Renal cortex interstitium (tissue), 11 donors: ENCODE data around the gene GLCE. TPM values are rescaled to one million over a fixed set of nuclear protein-coding genes. Genes with fewer than 3 reads are reported as not detected.
"Not testable (repeated sequence)": the region's sequence is repeated elsewhere in the genome, so short reads cannot be mapped to it uniquely, and the experiment has no call there.

ENCODE experiments used
- DNase-seq, 11 donors: peaks; one replicate each; pipeline ENCODE4 v3.0.0-alpha.2; 2013; ENCODE audit warnings: low read depth in 9 of 11, low spot score in 4 of 11; ENCODE audit errors: extremely low read depth in 1 of 11
- polyA plus RNA-seq, 3 donors: library from polyadenylated mRNA; unstranded; fragments of 120-200 nt; gene quantifications; one replicate each; pipeline ENCODE4 v1.2.1, GENCODE V29; 2013; ENCODE audit not compliant: insufficient read length in 3 of 3

GLCE gene
- polyA plus RNA-seq, 3 donors, result 42.0 to 53.9 (median 43.7) TPM

DNA sequence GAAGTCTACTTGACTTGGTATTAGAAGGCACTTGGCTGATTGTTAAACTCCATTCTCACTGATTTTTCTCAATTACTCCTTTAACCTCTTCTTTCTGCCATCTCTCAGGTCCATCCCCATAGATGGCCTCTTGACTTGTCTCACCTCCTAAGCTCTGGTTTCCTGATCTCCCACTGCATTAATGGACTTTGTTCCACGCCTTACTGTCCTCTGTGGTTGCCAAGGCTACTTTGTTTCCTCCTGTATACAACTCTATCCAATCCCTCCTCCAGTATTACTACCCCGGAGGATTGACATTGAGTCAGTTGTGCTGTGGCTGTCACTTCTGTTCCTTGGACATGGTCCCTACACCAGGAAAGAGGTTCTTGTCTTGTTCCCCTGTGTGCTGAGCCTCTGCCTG is 10.6 kb upstream of the GLCE start:
- no peak for DNase-seq

DNA sequence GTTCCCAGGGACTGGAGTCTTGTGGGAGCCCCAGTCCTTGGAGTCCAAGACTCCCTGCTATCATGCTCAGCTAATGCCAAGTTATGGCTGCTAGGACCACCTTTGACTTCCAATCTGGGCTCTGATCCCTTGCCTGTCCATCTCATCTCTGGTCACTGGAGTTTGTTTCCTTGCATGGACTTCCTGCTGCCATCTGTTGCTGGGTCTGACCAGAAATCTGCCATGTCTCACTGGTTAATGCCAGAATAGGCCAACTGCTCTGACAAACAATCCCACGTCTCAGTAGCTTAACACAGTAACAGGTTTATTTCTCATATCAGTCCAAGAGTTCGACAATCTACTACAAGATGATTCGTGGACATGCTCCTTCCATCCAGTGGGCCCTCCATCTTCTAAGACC is 10.1 kb upstream of the GLCE start:
- no peak for DNase-seq

DNA sequence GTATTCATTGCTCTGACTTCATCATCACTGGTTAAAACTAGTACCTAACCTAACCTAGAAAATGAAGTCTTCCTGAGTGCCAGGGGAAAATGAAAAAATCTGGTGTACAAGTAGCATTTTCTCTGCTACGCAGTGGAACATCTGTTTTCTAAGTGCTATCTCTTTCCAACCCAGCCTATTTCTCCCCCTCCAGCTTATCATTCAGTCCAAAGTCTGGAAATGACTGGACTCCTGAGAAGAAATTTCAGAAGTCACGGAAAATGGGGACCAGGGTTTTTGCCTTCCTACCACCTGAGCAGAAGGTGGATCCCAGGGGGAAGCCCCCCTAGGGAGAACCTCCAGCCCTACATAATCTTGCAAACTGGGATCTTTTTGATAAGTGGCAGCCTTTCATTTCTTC is 9.6 kb upstream of the GLCE start:
- no peak for DNase-seq

DNA sequence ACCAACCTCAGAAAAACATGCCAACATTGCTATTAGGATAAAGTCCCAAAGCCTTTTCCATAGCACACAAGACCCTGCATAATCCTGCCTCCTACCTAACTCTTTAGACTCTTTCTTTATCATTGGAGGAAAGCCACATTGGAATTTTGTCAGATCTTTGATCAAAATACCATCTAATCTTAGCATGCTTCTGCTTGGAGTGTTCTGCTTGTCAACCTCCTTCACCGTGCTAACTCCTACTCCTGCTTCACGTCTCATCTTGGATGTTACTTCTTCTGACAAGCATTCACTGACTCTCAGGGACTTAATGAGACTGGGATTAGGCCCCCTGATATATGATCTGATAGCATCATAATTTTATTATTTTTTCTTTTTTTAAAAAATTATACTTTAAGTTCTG is 7.4 kb upstream of the GLCE start:
- DNase-seq, result no peak

DNA sequence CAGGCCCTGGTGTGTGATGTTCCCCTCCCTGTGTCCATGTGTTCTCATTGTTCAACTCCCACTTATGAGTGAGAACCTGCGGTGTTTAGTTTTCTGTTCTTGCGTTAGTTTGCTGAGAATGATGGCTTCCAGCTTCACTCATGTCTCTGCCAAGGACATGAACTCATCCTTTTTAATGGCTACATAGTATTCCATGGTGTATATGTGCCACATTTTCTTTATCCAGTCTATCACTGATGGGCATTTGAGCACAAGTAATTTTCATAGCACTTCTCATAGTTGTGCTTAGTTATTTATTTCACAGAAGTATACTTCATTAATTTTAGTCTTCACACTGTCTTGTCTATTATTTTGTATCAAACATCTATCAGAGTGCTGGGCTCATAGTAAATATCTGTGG is 6.8 kb upstream of the GLCE start:
- not testable (repeated sequence) for DNase-seq

DNA sequence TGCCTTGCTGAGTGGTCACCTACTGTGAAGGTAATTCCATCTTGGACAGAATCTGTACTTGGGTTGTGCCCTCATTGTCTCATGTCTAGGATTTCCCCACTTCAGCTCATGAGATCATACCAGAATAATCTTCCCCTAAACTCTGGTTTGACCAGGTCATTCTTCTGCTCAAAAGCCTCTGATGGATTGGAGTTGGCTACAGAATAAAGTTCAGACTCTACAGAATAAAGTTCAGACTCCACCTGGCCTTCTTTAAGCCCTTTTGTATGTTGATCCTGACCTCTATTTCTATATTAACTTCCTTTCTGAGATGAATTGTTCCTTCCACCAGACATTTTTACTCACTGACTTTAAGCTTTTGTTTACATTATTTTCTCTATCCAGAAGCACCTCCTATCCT is 6.4 kb upstream of the GLCE start:
- no peak for DNase-seq

DNA sequence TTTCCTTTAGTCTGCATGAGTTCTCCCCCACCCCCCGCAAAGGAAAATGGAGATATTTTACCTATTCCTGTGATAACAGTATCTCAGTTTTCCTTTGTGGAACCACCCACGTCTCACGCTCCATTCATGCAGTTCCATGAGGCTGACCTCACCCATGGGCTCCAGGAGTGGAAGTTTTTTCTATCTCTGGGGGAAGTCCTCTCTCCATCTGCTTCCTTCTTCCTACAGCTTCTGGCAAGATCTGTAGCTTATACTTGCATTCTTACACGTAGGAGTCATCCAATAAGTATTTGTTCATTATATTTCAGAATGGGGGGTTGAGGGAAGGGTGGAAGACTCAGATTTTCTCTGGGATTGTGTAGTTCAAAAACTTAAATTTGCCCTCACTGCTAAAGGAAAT is 5.8 kb upstream of the GLCE start:
- no peak for DNase-seq

DNA sequence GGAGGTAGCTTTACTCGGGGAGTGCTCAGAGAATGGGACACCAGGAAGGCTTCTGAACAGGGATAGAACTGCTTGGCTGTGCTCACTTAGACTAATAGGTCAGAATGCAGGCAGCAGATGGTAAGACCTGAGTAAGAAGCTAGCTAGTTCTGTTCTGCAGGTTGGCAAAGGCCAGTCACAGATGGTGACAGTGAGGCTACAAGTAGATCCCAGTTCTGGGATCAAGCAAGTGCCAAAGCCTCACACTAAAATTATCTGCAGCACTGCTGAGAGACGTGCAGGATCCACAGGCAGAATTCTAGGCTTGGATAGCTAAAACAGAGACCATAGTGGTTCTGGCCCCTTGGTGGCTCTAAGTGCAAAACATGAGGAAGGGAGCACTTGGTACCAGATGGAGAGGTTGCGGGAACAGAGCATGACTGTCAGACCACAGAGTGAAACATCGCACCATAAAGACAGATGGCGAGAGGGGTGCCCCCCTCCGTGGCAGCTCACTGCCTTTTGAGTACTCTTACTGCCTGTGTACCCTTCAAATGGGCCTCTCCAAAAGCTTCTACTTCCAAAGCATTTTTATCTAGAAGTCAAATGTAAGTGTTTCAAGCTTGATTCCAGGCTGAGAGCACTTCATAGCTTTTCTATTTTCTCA is 3.6 kb upstream of the GLCE start:
- no peak for DNase-seq

DNA sequence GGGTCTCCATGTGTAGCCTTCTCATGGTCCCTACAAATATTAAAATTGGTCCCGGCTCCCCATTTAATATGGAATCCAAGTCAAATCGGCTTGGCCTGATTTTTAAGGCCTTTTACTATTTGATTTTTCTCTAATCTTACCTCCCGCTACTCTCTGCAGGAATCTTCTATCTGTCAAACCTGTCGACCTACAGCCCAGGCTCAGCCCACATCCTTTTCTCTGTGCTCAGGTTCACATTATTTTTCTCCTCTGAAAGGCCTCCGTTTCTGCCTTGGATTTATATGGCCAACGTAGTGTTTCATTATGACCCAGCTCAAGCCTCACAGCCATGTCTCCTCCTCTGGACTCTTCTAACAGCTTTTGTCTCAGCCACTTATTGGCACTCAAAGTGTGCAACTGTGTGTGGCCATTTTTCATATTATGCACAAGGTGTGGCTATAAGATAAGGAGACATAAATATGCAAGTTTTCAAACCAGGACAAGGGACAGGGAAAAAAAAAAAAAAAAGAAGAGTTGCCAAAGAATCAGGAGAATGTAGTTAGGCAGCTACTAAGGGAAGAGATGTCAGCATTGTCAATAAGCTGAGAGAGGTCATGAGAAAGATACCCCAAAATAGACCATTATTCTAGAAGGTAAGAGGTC is 2.1 kb upstream of the GLCE start:
- no peak for DNase-seq

DNA sequence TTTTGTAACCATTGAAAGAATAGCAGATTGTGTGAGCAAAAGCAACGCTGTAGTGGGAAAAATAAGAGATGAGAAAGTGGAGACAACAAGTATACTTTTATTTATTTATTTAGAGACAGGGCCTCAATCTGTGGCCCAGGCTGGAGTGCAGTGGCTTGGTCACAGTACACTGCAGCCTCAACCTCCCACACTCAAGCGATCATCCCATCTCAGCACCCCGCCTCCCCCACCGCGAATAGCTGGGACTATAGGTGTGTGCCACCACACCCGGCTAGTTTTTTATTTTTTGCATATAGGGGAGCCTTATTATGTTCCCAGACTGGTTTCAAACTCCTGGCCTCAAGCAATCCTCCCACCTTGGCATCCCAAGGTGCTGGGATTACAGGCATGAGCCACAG is 1.6 kb upstream of the GLCE start:
- DNase-seq, result no peak

DNA sequence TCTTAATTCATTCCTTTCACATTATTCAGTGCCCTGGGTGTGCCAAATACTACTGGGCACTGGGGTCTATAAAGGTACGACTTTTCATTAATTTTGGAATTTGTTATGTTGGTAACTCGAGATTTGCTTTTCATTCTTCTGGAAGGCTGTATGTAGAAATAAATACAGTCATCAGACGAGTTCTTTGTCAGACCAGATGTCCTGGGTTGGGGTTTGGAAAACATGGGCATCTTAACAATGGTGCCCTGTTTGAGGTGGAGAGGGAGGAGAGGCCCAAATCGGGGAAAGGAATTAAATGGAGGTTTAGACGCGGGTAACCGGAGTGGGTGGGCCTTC is 662 bp upstream of the GLCE start:
- DNase-seq, result no peak

DNA sequence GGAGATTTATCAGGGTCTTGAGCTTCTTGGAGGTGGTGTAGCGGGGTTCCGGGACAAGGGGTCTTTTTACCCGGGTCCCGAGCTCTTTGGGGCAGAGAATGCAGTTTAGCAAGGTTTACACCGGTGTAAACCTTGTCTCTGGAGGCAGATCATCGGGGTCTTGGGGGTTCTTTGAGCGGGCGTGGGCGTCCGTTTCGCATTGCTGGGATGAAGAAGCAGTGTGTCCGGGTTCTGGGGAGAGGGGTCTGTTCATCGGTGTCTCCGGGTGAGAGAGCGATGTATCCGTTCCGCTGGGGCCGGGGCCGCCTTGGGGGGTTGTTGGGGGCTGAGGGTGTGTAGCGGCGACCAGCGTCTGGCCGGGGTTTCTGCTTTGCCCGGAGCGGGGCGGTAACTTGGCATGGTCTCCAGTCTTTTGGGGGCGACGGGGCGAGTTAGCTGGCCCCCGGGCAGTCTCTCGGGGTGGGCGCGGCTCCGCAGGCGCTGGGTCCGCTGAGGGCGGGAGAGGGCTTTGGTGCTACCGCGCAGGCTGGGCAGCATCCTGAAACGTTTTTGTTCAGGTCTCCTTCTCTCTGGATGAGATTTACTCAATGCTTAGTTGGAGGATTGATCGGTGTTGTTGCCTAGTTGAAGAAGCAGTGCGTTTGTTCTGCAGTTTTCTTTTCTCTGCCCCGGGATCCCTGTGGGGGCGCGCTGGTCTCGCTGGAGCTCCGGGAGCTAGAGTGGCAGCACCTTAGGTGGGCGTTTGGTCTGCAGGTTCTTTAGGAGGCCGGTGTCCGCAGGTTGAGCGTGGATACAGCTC is 843 bp downstream of the GLCE start:
- peak in 3 of 11 donors; percentile 23 to 46 (median 38) for DNase-seq

DNA sequence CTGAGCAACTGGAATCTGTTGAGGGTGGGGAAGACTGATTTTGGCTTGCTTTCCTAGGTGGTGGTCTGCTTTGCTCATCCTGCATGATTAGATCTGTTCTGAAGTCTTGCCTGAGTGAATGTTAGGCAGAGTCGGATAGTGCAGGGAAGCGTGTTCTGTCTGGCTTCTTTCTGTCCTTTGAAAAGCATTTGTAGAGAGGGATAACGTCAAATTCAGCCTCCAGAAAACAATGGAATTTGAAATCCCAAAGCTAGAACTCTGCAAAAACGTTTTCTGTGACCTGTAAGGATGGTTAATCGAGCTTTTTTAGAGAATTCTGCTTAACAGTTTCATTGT is 1.4 kb downstream of the GLCE start:
- peak in 1 of 11 donors; percentile 11 for DNase-seq

DNA sequence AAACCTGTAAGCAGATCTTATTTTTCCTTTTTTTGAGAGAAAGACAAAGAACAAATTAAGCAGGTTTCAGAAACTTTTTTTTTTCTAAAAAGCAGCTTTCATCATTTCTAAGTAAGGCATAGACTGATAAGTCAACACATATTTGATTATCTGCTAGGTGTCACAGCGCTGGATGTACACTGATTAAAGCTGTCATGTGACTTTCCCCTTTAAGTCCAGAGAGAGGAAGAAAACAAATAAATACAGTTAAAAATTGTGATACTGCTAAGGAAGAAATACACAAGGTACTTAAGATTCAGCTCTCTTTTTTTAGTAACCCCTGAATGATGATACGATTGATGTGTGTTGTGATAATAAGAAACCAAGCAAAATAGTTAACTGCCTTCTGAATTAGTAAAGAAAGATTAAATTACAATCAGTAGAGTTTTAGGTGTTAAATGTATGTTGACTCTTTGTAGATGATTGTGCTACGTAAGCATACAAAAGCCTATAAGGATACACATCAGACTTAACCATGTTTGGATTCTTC is 2.8 kb downstream of the GLCE start:
- DNase-seq, result no peak

DNA sequence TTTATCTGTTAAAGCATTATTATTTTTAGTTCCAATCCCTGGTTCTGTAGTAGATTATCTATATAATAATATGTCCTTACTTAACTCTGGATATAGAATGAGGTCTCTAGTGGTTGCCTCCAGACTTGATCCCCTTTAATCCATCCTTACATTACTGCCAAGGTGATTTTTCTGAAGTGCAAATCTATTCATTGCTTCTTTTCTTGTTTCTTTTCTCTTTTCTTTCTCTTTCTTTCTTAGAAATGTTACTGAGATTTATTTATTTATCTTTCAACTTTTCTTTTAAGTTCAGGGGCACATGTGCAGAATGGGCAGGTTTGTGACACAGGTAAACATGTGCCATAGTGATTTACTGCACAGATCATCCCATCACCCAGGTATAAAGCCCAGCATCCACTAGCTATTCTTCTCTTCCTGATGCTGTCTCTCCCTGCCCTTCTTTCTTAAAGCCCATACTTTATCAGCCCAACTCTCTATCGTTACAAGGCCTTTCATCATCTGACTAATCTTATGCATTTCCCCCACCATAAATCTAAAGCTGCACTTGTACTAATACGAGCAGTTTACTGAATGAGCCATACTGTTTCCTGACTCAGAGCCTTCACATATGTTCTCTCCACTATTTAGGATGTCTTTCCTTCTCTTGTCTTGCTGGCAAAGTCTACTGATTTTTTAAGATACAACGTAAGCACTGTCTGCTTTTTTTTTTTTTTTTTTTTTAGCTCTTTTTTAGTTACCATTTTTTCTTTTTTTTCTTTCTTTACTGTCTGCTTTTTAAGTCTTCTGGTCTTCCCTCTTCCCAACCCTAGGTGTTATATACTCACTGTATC is 4.6 kb downstream of the GLCE start:
- no peak for DNase-seq

DNA sequence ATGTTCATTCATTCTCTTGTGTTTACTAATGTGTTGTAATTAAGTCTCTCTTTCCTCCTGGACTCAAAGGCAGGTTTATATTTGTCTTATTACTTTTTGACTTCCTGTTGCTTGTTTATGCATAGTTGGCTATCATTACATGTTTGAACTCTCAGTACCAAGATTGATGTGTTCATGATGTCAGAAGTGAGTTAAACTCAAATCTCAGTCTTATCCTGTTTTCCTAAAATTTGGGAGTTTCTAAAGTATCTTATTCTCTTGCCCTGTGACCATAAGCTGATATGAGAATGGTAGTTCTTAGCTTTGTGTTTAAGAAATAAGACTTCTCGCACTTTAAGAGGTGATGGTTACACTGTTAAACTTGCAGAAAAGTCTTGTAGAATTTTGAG is 5.2 kb downstream of the GLCE start:
- DNase-seq, result no peak

DNA sequence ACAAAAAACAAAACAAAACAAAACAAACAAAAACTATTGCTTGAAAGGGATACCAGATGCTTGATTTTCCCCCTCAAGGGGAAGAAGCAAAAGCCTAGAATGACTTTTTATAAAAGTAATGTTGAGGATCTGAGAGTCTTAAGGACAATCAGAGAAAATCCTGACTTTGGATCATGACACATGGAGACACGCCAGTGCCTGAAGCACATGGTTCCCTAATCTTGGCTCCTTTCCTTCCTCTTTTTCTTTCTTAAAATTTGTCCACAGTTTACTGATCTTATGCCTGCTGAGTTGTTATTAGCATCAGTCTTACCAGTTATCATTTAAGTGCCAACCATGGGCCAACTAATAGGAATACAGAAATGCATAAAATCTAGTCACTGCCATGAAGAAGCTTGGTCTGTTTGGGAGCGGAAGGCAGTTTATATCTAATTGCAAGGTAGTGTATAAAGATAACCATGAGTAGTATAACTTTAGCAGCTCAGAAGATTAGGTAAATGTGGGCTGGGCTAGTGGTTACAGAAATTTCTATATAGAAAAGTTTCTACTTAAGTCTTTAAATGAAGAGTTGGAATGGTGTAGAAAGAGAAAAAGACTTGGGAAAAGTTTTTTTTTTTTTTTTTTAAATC is 6.9 kb downstream of the GLCE start:
- no peak for DNase-seq

DNA sequence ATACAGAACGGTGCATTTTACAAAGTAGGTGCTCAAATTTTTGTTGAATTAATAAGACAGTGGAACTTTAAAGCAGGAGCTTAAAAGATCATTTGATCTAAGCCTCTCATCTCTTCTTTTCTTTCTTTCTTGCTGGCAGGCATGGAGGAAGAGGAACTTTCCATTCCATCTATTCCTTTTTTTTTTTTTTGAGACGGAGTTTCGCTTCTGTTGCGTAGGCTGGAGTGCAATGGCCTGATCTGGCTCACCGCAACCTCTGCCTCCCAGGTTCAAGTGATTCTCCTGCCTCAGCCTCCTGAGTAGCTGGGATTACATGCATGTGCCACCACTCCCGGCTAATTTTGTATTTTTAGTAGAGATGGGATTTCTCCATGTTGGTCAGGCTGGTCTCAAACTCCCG is 7.9 kb downstream of the GLCE start:
- DNase-seq, result not testable (repeated sequence)

DNA sequence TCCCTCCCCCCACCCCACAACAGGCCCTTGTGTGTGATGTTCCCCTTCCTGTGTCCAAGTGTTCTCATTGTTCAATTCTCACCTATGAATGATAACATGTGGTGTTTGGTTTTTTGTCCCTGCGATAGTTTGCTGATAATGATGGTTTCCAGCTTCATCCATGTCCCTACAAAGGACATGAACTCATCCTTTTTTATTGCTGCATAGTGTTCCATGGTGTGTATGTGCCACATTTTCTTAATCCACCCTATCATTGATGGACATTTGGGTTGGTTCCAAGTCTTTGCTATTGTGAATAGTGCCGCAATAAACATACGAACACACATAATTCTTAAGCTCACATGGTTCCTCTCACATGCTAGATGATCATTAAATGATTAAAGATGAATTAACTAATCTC is 9.1 kb downstream of the GLCE start:
- DNase-seq, result not testable (repeated sequence)
